Measurements from ENCODE around the gene CST4. TPM values are rescaled to one million over a fixed set of nuclear protein-coding genes. Genes with fewer than 3 reads are reported as not detected.

The CST4 gene
- total RNA-seq, 4 donors from 2014 or later = 0.89 to 13.8 (median 3.0) TPM; not detected in 1

- 43 to 98% methylated on average over 1 of the region's 1 CpG for WGBS, 2 donors
- intact Hi-C loops (cut with DNase I) = no loop called here
These were observed 19.5 kb downstream of the CST4 start for GRCh38 chr20:23669327-23669726.

GRCh38 chr20:23668477-23668951 lies 20.3 kb downstream of the CST4 start:
- no peak overlapping the region for H3K4me3 ChIP-seq (replicated peaks in 1 of 3)
- no peaks in the 10 kb centered on the region for H3K4me1 ChIP-seq
- no peak overlapping the region for H3K27ac ChIP-seq
- TF ChIP-seq POLR2A (IDR thresholded peaks at IDR 0.05) (no peak), CTCF (IDR thresholded peaks at IDR 0.05) (peak; percentile 47 to 89 (median 66))
- peak; percentile 42 to 57 for DNase-seq
- WGBS, 2 donors = 9 to 11% methylated on average over 4 of the region's 4 CpGs
- H3K27me3 ChIP-seq = no peaks in the 10 kb centered on the region
- intact Hi-C loops (cut with DNase I) = no loop called here
- H3K9me3 ChIP-seq = no peaks in the 10 kb centered on the region
- H3K36me3 ChIP-seq = no peaks in the 10 kb centered on the region

More at GRCh38 chr20:23669327-23669726, 19.5 kb downstream of the CST4 start:
- Histone ChIP-seq H3K27me3 (no peaks in the 10 kb centered on the region), H3K27ac (no peak overlapping the region), H3K4me1 (no peaks in the 10 kb centered on the region), H3K4me3 (replicated peaks in 1 of 3) (no peak overlapping the region), H3K36me3 (no peaks in the 10 kb centered on the region), H3K9me3 (no peaks in the 10 kb centered on the region)
- no peak for TF ChIP-seq POLR2A (IDR thresholded peaks at IDR 0.05)
- no peak for TF ChIP-seq CTCF (IDR thresholded peaks at IDR 0.05)
- DNase-seq = no peak

GRCh38 chr20:23667666-23668065 lies 21.2 kb downstream of the CST4 start:
- WGBS, 2 donors = 80 to 86% methylated on average over 7 of the region's 7 CpGs
- intact Hi-C loops (cut with DNase I) = no loop called here
- no peaks in the 10 kb centered on the region for H3K36me3 ChIP-seq
- no peaks in the 10 kb centered on the region for H3K4me1 ChIP-seq
- no peak overlapping the region for H3K4me3 ChIP-seq (replicated peaks in 1 of 3)
- TF ChIP-seq POLR2A (IDR thresholded peaks at IDR 0.05) (no peak), CTCF (IDR thresholded peaks at IDR 0.05) (no peak)
- no peaks in the 10 kb centered on the region for H3K9me3 ChIP-seq
- no peak overlapping the region for H3K27ac ChIP-seq
- no peaks in the 10 kb centered on the region for H3K27me3 ChIP-seq
- DNase-seq = no peak

GRCh38 chr20:23666698-23667097 lies 22.1 kb downstream of the CST4 start:
- Histone ChIP-seq H3K36me3 (no peaks in the 10 kb centered on the region), H3K4me3 (replicated peaks in 1 of 3) (no peak overlapping the region), H3K27ac (no peak overlapping the region), H3K9me3 (no peaks in the 10 kb centered on the region), H3K27me3 (no peaks in the 10 kb centered on the region), H3K4me1 (no peaks in the 10 kb centered on the region)
- intact Hi-C loops (cut with DNase I) = no loop called here
- DNase-seq = no peak
- TF ChIP-seq CTCF (IDR thresholded peaks at IDR 0.05) (no peak), POLR2A (IDR thresholded peaks at IDR 0.05) (no peak)
- WGBS, 2 donors = 43 to 64% methylated on average over 3 of the region's 3 CpGs

GRCh38 chr20:23666189-23666588 lies 22.6 kb downstream of the CST4 start:
- no peak for TF ChIP-seq POLR2A (IDR thresholded peaks at IDR 0.05)
- TF ChIP-seq CTCF (IDR thresholded peaks at IDR 0.05) = no peak
- no peaks in the 10 kb centered on the region for H3K4me1 ChIP-seq
- no peak overlapping the region for H3K27ac ChIP-seq
- H3K36me3 ChIP-seq = no peaks in the 10 kb centered on the region
- intact Hi-C loops (cut with DNase I) = no loop called here
- no peaks in the 10 kb centered on the region for H3K9me3 ChIP-seq
- H3K4me3 ChIP-seq (replicated peaks in 1 of 3) = no peak overlapping the region
- 90 to 98% methylated on average over 4 of the region's 4 CpGs for WGBS, 2 donors
- no peak for DNase-seq
- no peaks in the 10 kb centered on the region for H3K27me3 ChIP-seq
